ENCODE measurements around the gene USF3.

DNA sequence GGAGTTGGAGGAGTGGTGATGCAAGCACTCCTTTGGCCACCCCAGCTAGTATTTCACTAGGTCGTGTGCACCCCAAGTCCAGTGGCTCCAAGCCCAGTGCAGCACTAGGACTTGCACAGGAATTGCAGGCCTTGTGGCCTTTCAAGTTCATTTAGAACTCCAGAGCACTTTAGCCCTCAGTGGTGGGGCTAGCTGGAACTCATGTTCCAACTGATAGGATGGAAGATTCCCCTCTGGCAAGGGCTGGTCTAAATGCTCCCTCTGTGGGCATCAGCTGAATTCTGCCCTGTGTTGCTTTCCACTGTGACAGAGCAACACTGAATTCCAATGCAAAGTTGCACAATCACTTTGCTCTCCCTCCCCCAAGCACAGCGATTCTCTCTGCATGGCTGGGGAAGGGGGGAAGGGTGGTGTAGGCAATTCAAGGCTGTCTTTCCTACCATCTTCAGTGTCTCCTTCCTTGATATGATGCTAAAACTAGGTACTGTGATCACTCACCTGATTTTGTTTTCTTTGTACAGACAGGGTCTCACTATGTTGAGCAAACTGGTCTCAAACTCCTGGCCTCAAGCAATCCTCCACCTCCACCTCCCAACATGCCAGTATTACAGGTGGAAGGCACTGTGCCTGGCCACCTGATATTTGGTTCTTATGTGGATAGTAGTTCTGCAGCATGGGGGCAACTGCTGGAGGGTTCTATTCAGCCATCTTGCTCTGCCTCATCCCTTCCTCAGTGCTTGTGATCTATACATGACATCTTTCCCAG lies 10.3 kb downstream of the USF3 start:
- TF ChIP-seq CTCF (IDR thresholded peaks at IDR 0.05) (no peak), POLR2A (IDR thresholded peaks at IDR 0.05) (no peak)
